HTR-8/SVneo (cell line): ENCODE measurements around the gene SLC24A4.

Experiments used
- DNase-seq: peaks from one replicate; pipeline ENCODE4 v3.0.0; 2011; ENCODE audit warnings: low spot score, mixed read lengths; ENCODE audit not compliant: insufficient read length
- FAIRE-seq: peaks from 2 replicates; lab custom pipeline; 2011; peaks lifted over from hg19 to GRCh38; lab: Jason Lieb, UNC

Gene SLC24A4

GRCh38 chr14:92362781-92363235 is 39.8 kb downstream of the SLC24A4 start:
- peak; percentile 40 for FAIRE-seq
- DNase-seq = no peak

- FAIRE-seq = no peak
- no peak for DNase-seq
Measured at GRCh38 chr14:92366237-92366636, 43.3 kb downstream of the SLC24A4 start.

- no peak for FAIRE-seq
- no peak for DNase-seq
Measured at GRCh38 chr14:92368001-92368400, 45.0 kb downstream of the SLC24A4 start.

- DNase-seq (no peak), FAIRE-seq (no peak)
Measured at GRCh38 chr14:92369097-92369496, 46.1 kb downstream of the SLC24A4 start.

GRCh38 chr14:92372230-92372629 is 49.3 kb downstream of the SLC24A4 start:
- no peak for FAIRE-seq

GRCh38 chr14:92373336-92373735 is 50.4 kb downstream of the SLC24A4 start:
- DNase-seq (no peak), FAIRE-seq (no peak)

More at GRCh38 chr14:92372230-92372629, 49.3 kb downstream of the SLC24A4 start:
- DNase-seq = no peak

- no peak for DNase-seq
- no peak for FAIRE-seq
Measured at GRCh38 chr14:92380131-92380530, 57.2 kb downstream of the SLC24A4 start.

- no peak for FAIRE-seq
- DNase-seq = no peak
Measured at GRCh38 chr14:92380582-92380981, 57.6 kb downstream of the SLC24A4 start.

GRCh38 chr14:92382677-92383076 is 59.7 kb downstream of the SLC24A4 start:
- peak; percentile 39 for DNase-seq
- no peak for FAIRE-seq

- FAIRE-seq = no peak
- no peak for DNase-seq
Measured at GRCh38 chr14:92383805-92384204, 60.8 kb downstream of the SLC24A4 start.

- FAIRE-seq (no peak), DNase-seq (no peak)
Measured at GRCh38 chr14:92384461-92385133, 61.6 kb downstream of the SLC24A4 start.

GRCh38 chr14:92385561-92385960 is 62.6 kb downstream of the SLC24A4 start:
- DNase-seq (no peak), FAIRE-seq (no peak)

GRCh38 chr14:92386165-92386564 is 63.2 kb downstream of the SLC24A4 start:
- FAIRE-seq (no peak), DNase-seq (no peak)

- DNase-seq (no peak), FAIRE-seq (no peak)
Measured at GRCh38 chr14:92386637-92387036, 63.7 kb downstream of the SLC24A4 start.

GRCh38 chr14:92387578-92387977 is 64.6 kb downstream of the SLC24A4 start:
- no peak for DNase-seq
- no peak for FAIRE-seq

GRCh38 chr14:92389598-92390158 is 66.7 kb downstream of the SLC24A4 start:
- DNase-seq (no peak), FAIRE-seq (no peak)

GRCh38 chr14:92391726-92392125 is 68.8 kb downstream of the SLC24A4 start:
- DNase-seq = no peak

GRCh38 chr14:92392711-92393110 is 69.7 kb downstream of the SLC24A4 start:
- FAIRE-seq (no peak), DNase-seq (no peak)

More at GRCh38 chr14:92391726-92392125, 68.8 kb downstream of the SLC24A4 start:
- FAIRE-seq = no peak

- DNase-seq = peak; percentile 52
- no peak for FAIRE-seq
Measured at GRCh38 chr14:92397150-92397952, 74.4 kb downstream of the SLC24A4 start.

- no peak for DNase-seq
- FAIRE-seq = no peak
Measured at GRCh38 chr14:92397953-92398564, 75.1 kb downstream of the SLC24A4 start.
